ENCODE measurements around the gene CLEC1A. TPM values are rescaled to one million over a fixed set of nuclear protein-coding genes. Genes with fewer than 3 reads are reported as not detected.

CLEC1A gene
- total RNA-seq, 1 experiment from 2014 or later = 0.41 TPM

DNA sequence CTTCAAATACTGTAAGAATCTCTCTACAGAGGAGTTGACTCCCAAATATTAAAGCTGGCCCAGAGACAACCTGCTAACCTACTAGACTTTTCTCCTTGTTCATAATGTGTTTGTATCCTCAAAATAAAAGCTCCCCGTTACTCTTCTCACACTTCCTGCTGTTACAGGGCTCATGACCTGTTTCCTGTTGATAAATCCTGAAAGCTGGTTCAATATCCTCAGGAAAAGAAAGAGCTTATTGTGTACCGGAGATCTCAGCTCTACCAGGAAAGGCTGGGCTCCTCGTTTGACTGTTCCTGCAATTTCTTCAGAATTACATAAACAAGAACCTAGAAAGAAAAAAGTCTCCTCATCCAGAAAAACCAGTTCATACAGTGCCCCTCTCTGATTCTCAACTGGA lies 30.8 kb downstream of the CLEC1A start:
- intact Hi-C loops (cut with micrococcal nuclease; ENCODE audit: unreplicated experiment) = no loop called here
- no peak for TF ChIP-seq TCF7L2 (IDR thresholded peaks at IDR 0.05; ENCODE audit: low read depth, low read length)
- no peak for TF ChIP-seq POLR2AphosphoS5 (IDR thresholded peaks at IDR 0.05; ENCODE audit: low read depth, low read length)
- no peak for TF ChIP-seq SIN3A (IDR thresholded peaks at IDR 0.05; ENCODE audit: borderline replicate concordance, insufficient read depth, low read depth, low read length)
- ATAC-seq (no peak), DNase-seq (ENCODE audit: low read depth, low spot score) (no peak)
- in situ Hi-C loops (cut with HindIII; ENCODE audit: low pct_unique_long_range_greater_than_20kb, low sequenced_read_pairs) = no loop called here
- H3K27ac ChIP-seq (ENCODE audit: low read length) = no peak overlapping the region
- CTCF ChIA-PET = no interaction called here
- no TSS peak for BruUV-seq (replicated peaks)
- H3K27me3 ChIP-seq (ENCODE audit: control insufficient read depth, insufficient read depth, low read length) = no peaks in the 10 kb centered on the region
- POLR2A ChIA-PET = no interaction called here
- no peaks in the 10 kb centered on the region for H3K4me1 ChIP-seq (ENCODE audit: control insufficient read depth, insufficient read depth, low read length)
- no peaks in the 10 kb centered on the region for H3K36me3 ChIP-seq (ENCODE audit: control insufficient read depth, insufficient read depth, low read length)
- no peaks in the 10 kb centered on the region for H3K9me3 ChIP-seq (ENCODE audit: control insufficient read depth, insufficient read depth, low read depth, low read length)
- H3K4me3 ChIP-seq (ENCODE audit: low read depth in 2 of 2, low read length in 2 of 2) = no peak overlapping the region

- no TSS peak for BruUV-seq (replicated peaks)
- in situ Hi-C loops (cut with HindIII; ENCODE audit: low pct_unique_long_range_greater_than_20kb, low sequenced_read_pairs) = no loop called here
- H3K27me3 ChIP-seq (ENCODE audit: control insufficient read depth, insufficient read depth, low read length) = no peaks in the 10 kb centered on the region
- no peaks in the 10 kb centered on the region for H3K36me3 ChIP-seq (ENCODE audit: control insufficient read depth, insufficient read depth, low read length)
- H3K27ac ChIP-seq (ENCODE audit: low read length) = no peak overlapping the region
- H3K9me3 ChIP-seq (ENCODE audit: control insufficient read depth, insufficient read depth, low read depth, low read length) = no peaks in the 10 kb centered on the region
- CTCF ChIA-PET = no interaction called here
- DNase-seq (ENCODE audit: low read depth, low spot score) (no peak), ATAC-seq (no peak)
- intact Hi-C loops (cut with micrococcal nuclease; ENCODE audit: unreplicated experiment) = no loop called here
- H3K4me1 ChIP-seq (ENCODE audit: control insufficient read depth, insufficient read depth, low read length) = no peaks in the 10 kb centered on the region
- TF ChIP-seq, protein P1, sequence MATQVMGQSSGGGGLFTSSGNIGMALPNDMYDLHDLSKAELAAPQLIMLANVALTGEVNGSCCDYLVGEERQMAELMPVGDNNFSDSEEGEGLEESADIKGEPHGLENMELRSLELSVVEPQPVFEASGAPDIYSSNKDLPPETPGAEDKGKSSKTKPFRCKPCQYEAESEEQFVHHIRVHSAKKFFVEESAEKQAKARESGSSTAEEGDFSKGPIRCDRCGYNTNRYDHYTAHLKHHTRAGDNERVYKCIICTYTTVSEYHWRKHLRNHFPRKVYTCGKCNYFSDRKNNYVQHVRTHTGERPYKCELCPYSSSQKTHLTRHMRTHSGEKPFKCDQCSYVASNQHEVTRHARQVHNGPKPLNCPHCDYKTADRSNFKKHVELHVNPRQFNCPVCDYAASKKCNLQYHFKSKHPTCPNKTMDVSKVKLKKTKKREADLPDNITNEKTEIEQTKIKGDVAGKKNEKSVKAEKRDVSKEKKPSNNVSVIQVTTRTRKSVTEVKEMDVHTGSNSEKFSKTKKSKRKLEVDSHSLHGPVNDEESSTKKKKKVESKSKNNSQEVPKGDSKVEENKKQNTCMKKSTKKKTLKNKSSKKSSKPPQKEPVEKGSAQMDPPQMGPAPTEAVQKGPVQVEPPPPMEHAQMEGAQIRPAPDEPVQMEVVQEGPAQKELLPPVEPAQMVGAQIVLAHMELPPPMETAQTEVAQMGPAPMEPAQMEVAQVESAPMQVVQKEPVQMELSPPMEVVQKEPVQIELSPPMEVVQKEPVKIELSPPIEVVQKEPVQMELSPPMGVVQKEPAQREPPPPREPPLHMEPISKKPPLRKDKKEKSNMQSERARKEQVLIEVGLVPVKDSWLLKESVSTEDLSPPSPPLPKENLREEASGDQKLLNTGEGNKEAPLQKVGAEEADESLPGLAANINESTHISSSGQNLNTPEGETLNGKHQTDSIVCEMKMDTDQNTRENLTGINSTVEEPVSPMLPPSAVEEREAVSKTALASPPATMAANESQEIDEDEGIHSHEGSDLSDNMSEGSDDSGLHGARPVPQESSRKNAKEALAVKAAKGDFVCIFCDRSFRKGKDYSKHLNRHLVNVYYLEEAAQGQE (IDR thresholded peaks at IDR 0.05; ENCODE audit: insufficient read depth in 1 of 2, low read depth in 2 of 2, low read length in 1 of 2) = no peak
- TF ChIP-seq POLR2AphosphoS5 (IDR thresholded peaks at IDR 0.05; ENCODE audit: low read depth, low read length) (no peak), TCF7L2 (IDR thresholded peaks at IDR 0.05; ENCODE audit: low read depth, low read length) (no peak), CTCF (IDR thresholded peaks at IDR 0.05) (no peak), SIN3A (IDR thresholded peaks at IDR 0.05; ENCODE audit: borderline replicate concordance, insufficient read depth, low read depth, low read length) (no peak)
- H3K4me3 ChIP-seq (ENCODE audit: low read depth in 2 of 2, low read length in 2 of 2) = no peak overlapping the region
- POLR2A ChIA-PET = no interaction called here
Observed at GRCh38 chr12:10067264-10067663, 31.5 kb downstream of the CLEC1A start.

DNA sequence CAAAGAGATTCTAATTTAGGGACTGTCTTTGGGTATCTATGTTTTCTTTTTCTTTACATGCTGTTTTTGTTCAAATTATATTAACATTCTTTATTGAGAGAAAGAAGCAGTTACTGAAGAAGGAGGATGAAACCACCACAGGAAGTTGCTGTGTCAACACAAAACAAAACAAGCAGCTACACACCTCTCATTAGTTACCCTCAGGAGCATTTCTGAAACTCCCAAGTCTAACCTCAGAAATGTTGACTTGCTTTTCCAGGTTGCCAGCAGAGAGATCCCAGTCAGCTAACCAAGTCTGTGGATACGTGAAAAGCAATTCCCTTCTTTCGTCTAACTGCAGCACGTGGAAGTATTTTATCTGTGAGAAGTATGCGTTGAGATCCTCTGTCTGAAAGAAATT lies 33.5 kb downstream of the CLEC1A start:
- Histone ChIP-seq H3K4me1 (ENCODE audit: control insufficient read depth, insufficient read depth, low read length) (no peaks in the 10 kb centered on the region), H3K36me3 (ENCODE audit: control insufficient read depth, insufficient read depth, low read length) (no peaks in the 10 kb centered on the region), H3K27ac (ENCODE audit: low read length) (no peak overlapping the region), H3K9me3 (ENCODE audit: control insufficient read depth, insufficient read depth, low read depth, low read length) (no peaks in the 10 kb centered on the region), H3K27me3 (ENCODE audit: control insufficient read depth, insufficient read depth, low read length) (no peaks in the 10 kb centered on the region), H3K4me3 (ENCODE audit: low read depth in 2 of 2, low read length in 2 of 2) (no peak overlapping the region)
- in situ Hi-C loops (cut with HindIII; ENCODE audit: low pct_unique_long_range_greater_than_20kb, low sequenced_read_pairs) (no loop called here), intact Hi-C loops (cut with micrococcal nuclease; ENCODE audit: unreplicated experiment) (no loop called here)
- DNase-seq (ENCODE audit: low read depth, low spot score) (no peak), ATAC-seq (no peak)
- ChIA-PET POLR2A (no interaction called here), CTCF (no interaction called here)
- TF ChIP-seq TCF7L2 (IDR thresholded peaks at IDR 0.05; ENCODE audit: low read depth, low read length) = no peak
- no peak for TF ChIP-seq SIN3A (IDR thresholded peaks at IDR 0.05; ENCODE audit: borderline replicate concordance, insufficient read depth, low read depth, low read length)
- no peak for TF ChIP-seq POLR2AphosphoS5 (IDR thresholded peaks at IDR 0.05; ENCODE audit: low read depth, low read length)
- TF ChIP-seq, protein P1 (IDR thresholded peaks at IDR 0.05; ENCODE audit: insufficient read depth in 1 of 2, low read depth in 2 of 2, low read length in 1 of 2) = no peak
- TF ChIP-seq CTCF (IDR thresholded peaks at IDR 0.05) = no peak
- BruUV-seq (replicated peaks) = no TSS peak
